Caco-2 (cell line): Measurements from ENCODE around the gene PCK2. TPM values are rescaled to one million over a fixed set of nuclear protein-coding genes. Genes with fewer than 3 reads are reported as not detected.

Experiments used
- BruUV-seq: library from RNA; stranded (reverse); fragments of 400-500 nt; replicated peaks from 2 replicates; lab custom pipeline; 2021; lab: Mats Ljungman, UMichigan
- CTCF ChIA-PET: fragments of 300-600 bp; sonication (Branson Sonifier 250); formaldehyde crosslinking; loops from one replicate; lab custom pipeline; 2022; ENCODE audit warnings: antibody characterized with exemption; lab: Charles Lee
- POLR2A ChIA-PET: fragments of 300-600 bp; sonication (Branson Sonifier 250); formaldehyde crosslinking; loops from one replicate; lab custom pipeline; 2022; ENCODE audit warnings: antibody characterized with exemption; lab: Charles Lee
- DNase-seq, 2 experiments: peaks; one replicate each; pipeline versions ENCODE4 v3.0.0 to v3.0.0-alpha.2; 2020 to 2022
- H3K27me3 ChIP-seq: replicated peaks from 2 replicates; pipeline ENCODE4 v1.6.0; 2011; ENCODE audit warnings: low read length; ENCODE audit not compliant: control insufficient read depth, insufficient read depth
- H3K36me3 ChIP-seq: 2 replicates; pipeline ENCODE4 v1.5.1; 2011; ENCODE audit warnings: low read length; ENCODE audit not compliant: control insufficient read depth, insufficient read depth
- H3K4me1 ChIP-seq: fragments of 250-450 bp; sonication (Bioruptor Pico); 2 replicates; pipeline ENCODE4 v1.5.1; 2020; ENCODE audit warnings: mild to moderate bottlenecking
- H3K4me3 ChIP-seq: 2 replicates; pipeline ENCODE4 v1.5.1; 2011; ENCODE audit warnings: low read depth, mild to moderate bottlenecking, control low read depth, low read length
- H3K9me3 ChIP-seq: fragments of 250-450 bp; sonication (Bioruptor Pico); 2 replicates; pipeline ENCODE4 v1.5.1; 2020; ENCODE audit warnings: mild to moderate bottlenecking, moderate library complexity
- H3K27ac Mint-ChIP-seq: one replicate; pipeline ENCODE4 v1.8.0; 2022; ENCODE audit warnings: mixed read lengths; ENCODE audit not compliant: unreplicated experiment
- H3K27me3 Mint-ChIP-seq: one replicate; pipeline ENCODE4 v1.8.0; 2022; ENCODE audit warnings: mixed read lengths; ENCODE audit not compliant: insufficient read depth, unreplicated experiment
- H3K36me3 Mint-ChIP-seq: one replicate; pipeline ENCODE4 v1.8.0; 2022; ENCODE audit warnings: mild to moderate bottlenecking, mixed read lengths; ENCODE audit not compliant: insufficient read depth, unreplicated experiment
- H3K4me1 Mint-ChIP-seq: one replicate; pipeline ENCODE4 v1.8.0; 2022; ENCODE audit warnings: low read depth, mixed read lengths; ENCODE audit not compliant: unreplicated experiment
- H3K4me3 Mint-ChIP-seq: one replicate; pipeline ENCODE4 v1.8.0; 2022; ENCODE audit warnings: mild to moderate bottlenecking, moderate library complexity, mixed read lengths; ENCODE audit not compliant: unreplicated experiment
- H3K9me3 Mint-ChIP-seq: one replicate; pipeline ENCODE4 v1.8.0; 2022; ENCODE audit warnings: mixed read lengths; ENCODE audit not compliant: unreplicated experiment
- CTCF ChIP-seq, 2 experiments: fragments of 200-600 bp in 1 of 2; IDR thresholded peaks; 1 replicate in 1 of 2; 2 replicates in 1 of 2; pipeline versions ENCODE4 v1.5.1 to v1.8.0; 2011 to 2022; ENCODE audit warnings: antibody characterized with exemption in 1 of 2, control low read depth in 1 of 2, inconsistent platforms in 1 of 2, low read depth in 1 of 2, low read length in 1 of 2, mild to moderate bottlenecking in 1 of 2, moderate library complexity in 1 of 2; ENCODE audit not compliant: insufficient read depth in 1 of 2, severe bottlenecking in 1 of 2, unreplicated experiment in 1 of 2
- intact Hi-C: fragments of 100-400 bp; cut with micrococcal nuclease; formaldehyde crosslinking; loops from one replicate; pipeline ENCODE4 v1.10.0; 2022; ENCODE audit not compliant: unreplicated experiment
- total RNA-seq: library from RNA; stranded (reverse); gene quantifications from 2 replicates; pipeline ENCODE4 v1.2.3, GENCODE V29; 2022

PCK2 gene
- total RNA-seq, 1 experiment from 2014 or later = 146 TPM

GRCh38 chr14:24080888-24081738 is 13.0 kb upstream of the PCK2 start:
- Mint-ChIP-seq H3K27me3 (no peaks in the 10 kb centered on the region), H3K4me1 (peaks cover 8% of the 10 kb centered on the region), H3K36me3 (peaks cover 10% of the 10 kb centered on the region), H3K4me3 (peak overlapping the region; percentile 78), H3K9me3 (no peaks in the 10 kb centered on the region), H3K27ac (no peak overlapping the region)
- Histone ChIP-seq H3K36me3 (no peaks in the 10 kb centered on the region), H3K9me3 (no peaks in the 10 kb centered on the region), H3K4me1 (peaks cover 14% of the 10 kb centered on the region), H3K4me3 (peak overlapping the region; percentile 71), H3K27me3 (no peaks in the 10 kb centered on the region; the same call in 1 of the 2 replicates)
- TF ChIP-seq CTCF (IDR thresholded peaks at IDR 0.05; ENCODE audit: insufficient read depth in 1 of 2, low read depth in 1 of 2, low read length in 1 of 2, severe bottlenecking in 1 of 2, unreplicated experiment in 1 of 2) = no peak
- TSS peak; percentile 69 for BruUV-seq
- POLR2A ChIA-PET = interaction anchor here (0.7 to 4.4 kb wide), 3 partner anchors 13 to 66 kb away, joined by 4 to 27 read pairs (median 5); partner anchors contain the start of genes CARMIL3, PCK2 and RNF31
- CTCF ChIA-PET = interaction anchor here (0.6 to 2.6 kb wide), 9 partner anchors 9 to 97 kb away, joined by 3 to 15 read pairs (median 6); partner anchors contain the start of gene PCK2
- DNase-seq = peak; percentile 65 to 71
- intact Hi-C loops = loop anchor here (1.0 kb wide), 1 partner anchor 29 kb away; the partner anchor contains the start of gene CARMIL3

GRCh38 chr14:24081739-24082211 is 12.3 kb upstream of the PCK2 start:
- no peaks in the 10 kb centered on the region; the same call in 1 of the 2 replicates for H3K27me3 ChIP-seq
- TF ChIP-seq CTCF (IDR thresholded peaks at IDR 0.05; ENCODE audit: insufficient read depth in 1 of 2, low read depth in 1 of 2, low read length in 1 of 2, severe bottlenecking in 1 of 2, unreplicated experiment in 1 of 2) = no peak
- H3K4me1 ChIP-seq = peaks cover 14% of the 10 kb centered on the region
- intact Hi-C loops = loop anchor here (1.0 kb wide), 1 partner anchor 29 kb away; the partner anchor contains the start of gene CARMIL3
- TSS peak; percentile 44 for BruUV-seq
- Mint-ChIP-seq H3K4me3 (peak overlapping the region; percentile 78), H3K9me3 (no peaks in the 10 kb centered on the region), H3K27me3 (no peaks in the 10 kb centered on the region), H3K36me3 (peaks cover 10% of the 10 kb centered on the region), H3K27ac (peak overlapping the region; percentile 23), H3K4me1 (peaks cover 8% of the 10 kb centered on the region)
- DNase-seq = no peak
- H3K36me3 ChIP-seq = no peaks in the 10 kb centered on the region
- H3K9me3 ChIP-seq = no peaks in the 10 kb centered on the region
- ChIA-PET POLR2A (interaction anchor here (0.7 to 4.4 kb wide), 3 partner anchors 12 to 65 kb away, joined by 4 to 27 read pairs (median 5); partner anchors contain the start of genes CARMIL3, PCK2 and RNF31), CTCF (interaction anchor here (0.8 to 2.6 kb wide), 6 partner anchors 9 to 29 kb away, joined by 3 to 15 read pairs (median 8); partner anchors contain the start of gene PCK2)
- H3K4me3 ChIP-seq = peak overlapping the region; percentile 71
